COLO668 (cell line): ENCODE results near the gene PPARG.
"Not testable (repeated sequence)": the region's sequence is repeated elsewhere in the genome, so short reads cannot be mapped to it uniquely, and the experiment has no call there.

ENCODE experiments used
- DNase-seq: peaks from one replicate; lab custom pipeline; 2025; ENCODE audit not compliant: unreplicated experiment; lab: John Stamatoyannopoulos, UW

PPARG gene

GRCh38 chr3:12456441-12456840 lies 167.6 kb downstream of the PPARG start:
- DNase-seq, result no peak

- not testable (repeated sequence) for DNase-seq
These were observed 168.5 kb downstream of the PPARG start for GRCh38 chr3:12457380-12457779.

GRCh38 chr3:12458901-12459300 lies 170.0 kb downstream of the PPARG start:
- DNase-seq, result no peak

GRCh38 chr3:12460127-12460526 lies 171.3 kb downstream of the PPARG start:
- no peak for DNase-seq

GRCh38 chr3:12461097-12461649 lies 172.3 kb downstream of the PPARG start:
- DNase-seq, result no peak

GRCh38 chr3:12462159-12462947 lies 173.5 kb downstream of the PPARG start:
- DNase-seq, result no peak

GRCh38 chr3:12463686-12464085 lies 174.8 kb downstream of the PPARG start:
- DNase-seq, result no peak

GRCh38 chr3:12464181-12464580 lies 175.3 kb downstream of the PPARG start:
- DNase-seq, result no peak

GRCh38 chr3:12465151-12465835 lies 176.4 kb downstream of the PPARG start:
- no peak for DNase-seq

- no peak for DNase-seq
These were observed 177.0 kb downstream of the PPARG start for GRCh38 chr3:12465836-12466225.

GRCh38 chr3:12467746-12468145 lies 178.9 kb downstream of the PPARG start:
- DNase-seq, result no peak

- DNase-seq, result no peak
These were observed 179.4 kb downstream of the PPARG start for GRCh38 chr3:12468276-12468675.

- DNase-seq, result no peak
These were observed 179.9 kb downstream of the PPARG start for GRCh38 chr3:12468757-12469156.

GRCh38 chr3:12469222-12469621 lies 180.4 kb downstream of the PPARG start:
- not testable (repeated sequence) for DNase-seq

GRCh38 chr3:12470111-12470510 lies 181.2 kb downstream of the PPARG start:
- no peak for DNase-seq

- no peak for DNase-seq
These were observed 181.8 kb downstream of the PPARG start for GRCh38 chr3:12470680-12471079.

- DNase-seq, result peak; percentile 37
These were observed 182.4 kb downstream of the PPARG start for GRCh38 chr3:12471241-12471640.

- DNase-seq, result no peak
These were observed 183.2 kb downstream of the PPARG start for GRCh38 chr3:12472000-12472610.

GRCh38 chr3:12472796-12473195 lies 183.9 kb downstream of the PPARG start:
- no peak for DNase-seq

- DNase-seq, result no peak
These were observed 184.6 kb downstream of the PPARG start for GRCh38 chr3:12473511-12473910.

- no peak for DNase-seq
These were observed 187.5 kb downstream of the PPARG start for GRCh38 chr3:12476238-12476897.
